HG03280 (cell line): ENCODE data around the gene OR2L2.
"Not testable (repeated sequence)": the region's sequence is repeated elsewhere in the genome, so short reads cannot be mapped to it uniquely, and the experiment has no call there.

Experiments used
- ATAC-seq: cut with Tn5 transposase; IDR thresholded peaks from one replicate; pipeline ENCODE4 v1.9.1; 2021; ENCODE audit warnings: mild to moderate bottlenecking, moderate library complexity; ENCODE audit not compliant: unreplicated experiment

Gene OR2L2

GRCh38 chr1:248029770-248030169 lies at the start of gene OR2L2:
Gene OR2L2, plus strand, starts transcription at chr1:248030070. Its CDS starts 8,198 bp downstream, at chr1:248038268.
- ATAC-seq, result no peak

- no peak for ATAC-seq
Measured at GRCh38 chr1:247992986-247993385, 36.9 kb upstream of the OR2L2 start.

GRCh38 chr1:247998811-247999210 lies 31.1 kb upstream of the OR2L2 start:
- no peak for ATAC-seq

GRCh38 chr1:248000169-248000568 lies 29.7 kb upstream of the OR2L2 start:
- ATAC-seq, result no peak

GRCh38 chr1:248007778-248008177 lies 22.1 kb upstream of the OR2L2 start:
- no peak for ATAC-seq

- ATAC-seq, result no peak
Measured at GRCh38 chr1:248009681-248010080, 20.2 kb upstream of the OR2L2 start.

GRCh38 chr1:248013229-248013710 lies 16.6 kb upstream of the OR2L2 start, which contains the start of gene OR2L5:
Gene OR2L5, plus strand, starts transcription at chr1:248013660. Its CDS starts 8,288 bp downstream, at chr1:248021948.
- no peak for ATAC-seq

GRCh38 chr1:248015803-248016202 lies 14.1 kb upstream of the OR2L2 start:
- ATAC-seq, result no peak

GRCh38 chr1:248045209-248045608 lies 15.3 kb downstream of the OR2L2 start:
- no peak for ATAC-seq

- ATAC-seq, result no peak
Measured at GRCh38 chr1:248046536-248046935, 16.7 kb downstream of the OR2L2 start, which contains the start of gene OR2L3. Gene OR2L3, plus strand, starts transcription at chr1:248046836. Its CDS starts 13,846 bp downstream, at chr1:248060682.

GRCh38 chr1:248047008-248047407 lies 17.1 kb downstream of the OR2L2 start:
- ATAC-seq, result no peak

GRCh38 chr1:248054671-248055070 lies 24.8 kb downstream of the OR2L2 start:
- ATAC-seq, result no peak

- ATAC-seq, result no peak
Measured at GRCh38 chr1:248055261-248055660, 25.4 kb downstream of the OR2L2 start.

- no peak for ATAC-seq
Measured at GRCh38 chr1:248065071-248065470, 35.2 kb downstream of the OR2L2 start.

- ATAC-seq, result no peak
Measured at GRCh38 chr1:248065604-248066003, 35.7 kb downstream of the OR2L2 start.

GRCh38 chr1:248083864-248084263 lies 54.0 kb downstream of the OR2L2 start:
- not testable (repeated sequence) for ATAC-seq
